GM23338 (cell line): ENCODE data around the gene FRZB. TPM values are rescaled to one million over a fixed set of nuclear protein-coding genes. Genes with fewer than 3 reads are reported as not detected.
A peak's percentile ranks its signal among the peaks of the same experiment; 100 is the strongest.
"Not testable (repeated sequence)": the region's sequence is repeated elsewhere in the genome, so short reads cannot be mapped to it uniquely, and the experiment has no call there.

Experiments used
- ATAC-seq: fragments of 200-7000 bp; cut with Tn5 transposase; 3 replicates; pipeline ENCODE4 v1.9.1; 2020
- DNase-seq: peaks from one replicate; pipeline ENCODE4 v3.0.0-alpha.2; 2015; ENCODE audit warnings: low spot score
- H2AFZ ChIP-seq: fragments of 200-600 bp; sonication (generic); 2 replicates; pipeline ENCODE4 v1.8.0; 2016; ENCODE audit warnings: antibody characterized with exemption, mild to moderate bottlenecking, moderate library complexity
- H3F3A ChIP-seq: fragments of 200-600 bp; sonication (generic); replicated peaks from 2 replicates; pipeline ENCODE4 v1.8.0; 2017; ENCODE audit warnings: antibody characterized with exemption, mixed run types, low read depth
- H3K27ac ChIP-seq: fragments of 200-600 bp; sonication (generic); 2 replicates; pipeline ENCODE4 v1.6.1; 2016; ENCODE audit warnings: low read depth
- H3K27me3 ChIP-seq: fragments of 200-600 bp; sonication (generic); 2 replicates; pipeline ENCODE4 v1.8.0; 2016; ENCODE audit warnings: mild to moderate bottlenecking, mixed run types, moderate library complexity; ENCODE audit not compliant: insufficient read depth
- H3K36me3 ChIP-seq: fragments of 200-600 bp; sonication (generic); 2 replicates; pipeline ENCODE4 v1.8.0; 2016; ENCODE audit warnings: mild to moderate bottlenecking; ENCODE audit not compliant: insufficient read depth
- H3K4me1 ChIP-seq: fragments of 200-600 bp; sonication (generic); 2 replicates; pipeline ENCODE4 v1.8.0; 2016; ENCODE audit warnings: mild to moderate bottlenecking, moderate library complexity; ENCODE audit not compliant: insufficient read depth
- H3K4me2 ChIP-seq: fragments of 200-600 bp; sonication (generic); 2 replicates; pipeline ENCODE4 v1.7.1; 2017; ENCODE audit warnings: mixed run types
- H3K4me3 ChIP-seq: fragments of 200-600 bp; sonication (generic); 2 replicates; pipeline ENCODE4 v1.6.1; 2016; ENCODE audit warnings: mixed run types
- H3K79me2 ChIP-seq: fragments of 200-600 bp; sonication (generic); replicated peaks from 2 replicates; pipeline ENCODE4 v1.8.0; 2017; ENCODE audit warnings: mild to moderate bottlenecking; ENCODE audit not compliant: insufficient read depth
- H3K9me2 ChIP-seq: fragments of 200-600 bp; sonication (generic); 2 replicates; pipeline ENCODE4 v1.8.0; 2017; ENCODE audit not compliant: insufficient read depth
- H4K20me1 ChIP-seq: fragments of 200-600 bp; sonication (generic); replicated peaks from 2 replicates; pipeline ENCODE4 v1.8.0; 2017; ENCODE audit warnings: mild to moderate bottlenecking; ENCODE audit not compliant: insufficient read depth
- H3K27ac Mint-ChIP-seq: 2 replicates; pipeline ENCODE4 v1.8.0; 2020; ENCODE audit warnings: inconsistent platforms, mild to moderate bottlenecking, moderate library complexity, mixed read lengths
- H3K27me3 Mint-ChIP-seq: 3 replicates; pipeline ENCODE4 v1.8.0; 2022; ENCODE audit warnings: low read depth, mild to moderate bottlenecking, moderate library complexity, mixed read lengths, inconsistent platforms; ENCODE audit not compliant: insufficient read depth, poor library complexity
- H3K36me3 Mint-ChIP-seq: 3 replicates; pipeline ENCODE4 v1.8.0; 2021; ENCODE audit warnings: low read depth, mild to moderate bottlenecking, inconsistent platforms, moderate library complexity, mixed read lengths
- H3K4me1 Mint-ChIP-seq: 3 replicates; pipeline ENCODE4 v1.8.0; 2020; ENCODE audit warnings: mild to moderate bottlenecking, inconsistent platforms, mixed read lengths
- H3K4me3 Mint-ChIP-seq: 3 replicates; pipeline ENCODE4 v1.8.0; 2021; ENCODE audit warnings: moderate library complexity, mild to moderate bottlenecking, inconsistent platforms, mixed read lengths
- H3K9me3 Mint-ChIP-seq: 3 replicates; pipeline ENCODE4 v1.8.0; 2020; ENCODE audit warnings: moderate library complexity, mild to moderate bottlenecking, inconsistent platforms, mixed read lengths
- polyA plus RNA-seq: library from polyadenylated mRNA; unstranded; fragments of >200 nt; fragmentation: Nextera tagmentation; extraction: Ambion mirVana; gene quantifications from 2 replicates; pipeline ENCODE4 v1.2.1, GENCODE V29; 2016
- total RNA-seq: library from RNA; depleted of rRNA; stranded (reverse); fragments of >200 nt; shearing (Covaris generic); gene quantifications from 2 replicates; pipeline ENCODE4 v1.2.3, GENCODE V29; 2014
- TF ChIP-seq, protein P1 (sequence below): IDR thresholded peaks from one replicate; pipeline ENCODE4 v1.6.1; 2018; ENCODE audit warnings: antibody characterized with exemption; ENCODE audit not compliant: unreplicated experiment
- TF ChIP-seq, protein P2 (sequence below), 2 experiments: fragments of 200-600 bp in 1 of 2; sonication (generic) in 1 of 2; conservative IDR thresholded peaks; 2 replicates each; pipeline versions ENCODE4 v1.5.1 to v1.6.1; 2016 to 2017; ENCODE audit warnings: antibody characterized with exemption in 2 of 2, low read depth in 2 of 2, mild to moderate bottlenecking in 2 of 2, moderate library complexity in 1 of 2

The FRZB gene
- total and polyA plus RNA-seq, 2 experiments from 2014 or later, result 0.52 to 1.2 TPM

DNA sequence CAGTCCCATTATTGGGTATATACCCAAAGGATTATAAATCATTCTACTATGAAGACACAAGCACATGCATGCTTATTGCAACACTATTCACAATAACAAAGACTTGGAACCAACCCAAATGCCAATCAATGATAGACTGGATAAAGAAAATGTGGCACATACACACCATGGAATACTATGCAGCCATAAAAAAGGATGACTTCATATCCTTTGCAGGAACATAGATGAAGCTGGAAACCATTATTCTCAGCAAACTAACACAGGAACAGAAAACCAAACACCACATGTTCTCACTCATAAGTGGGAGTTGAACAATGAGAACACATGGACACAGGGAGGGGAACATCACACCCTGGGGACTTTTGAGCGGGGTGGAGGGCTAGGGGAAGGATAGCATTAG, 13.7 kb upstream of the FRZB start:
- not testable (repeated sequence) for H4K20me1 ChIP-seq, H3K4me3 Mint-ChIP-seq, H3K9me2 ChIP-seq, H3K27ac ChIP-seq, H3K27me3 ChIP-seq, H3K4me2 ChIP-seq, DNase-seq, H3K27me3 Mint-ChIP-seq, H3K4me3 ChIP-seq, H3K36me3 ChIP-seq, H3K36me3 Mint-ChIP-seq, H3K79me2 ChIP-seq, H2AFZ ChIP-seq, H3K27ac Mint-ChIP-seq, H3K4me1 Mint-ChIP-seq, H3K4me1 ChIP-seq, H3F3A ChIP-seq, ATAC-seq
- peaks cover 13% of the 10 kb centered on the region; the same call in 2 of the 3 replicates for H3K9me3 Mint-ChIP-seq

DNA sequence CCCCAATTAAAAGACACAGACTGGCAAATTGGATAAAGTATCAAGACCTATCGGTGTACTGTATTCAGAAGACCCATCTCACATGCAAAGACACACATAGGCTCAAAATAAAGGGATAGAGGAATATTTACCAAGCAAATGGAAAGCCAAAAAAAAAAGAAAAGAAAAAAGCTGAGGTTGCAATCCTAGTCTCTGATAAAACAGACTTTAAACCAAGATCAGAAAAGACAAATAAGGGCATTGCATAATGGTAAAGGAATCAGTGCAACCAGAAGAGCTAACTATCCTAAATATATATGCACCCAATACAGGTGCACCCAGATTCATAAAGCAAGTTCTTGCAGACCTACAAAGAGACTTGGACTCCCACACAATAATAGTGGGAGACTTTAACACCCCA, 10.2 kb upstream of the FRZB start:
- not testable (repeated sequence) for H3F3A ChIP-seq, H3K4me1 ChIP-seq, H3K27me3 Mint-ChIP-seq, H3K79me2 ChIP-seq, H3K4me3 Mint-ChIP-seq, H3K27me3 ChIP-seq, H3K36me3 ChIP-seq, H2AFZ ChIP-seq, H3K9me2 ChIP-seq, H3K4me1 Mint-ChIP-seq, H3K27ac ChIP-seq, H3K4me3 ChIP-seq, DNase-seq, H4K20me1 ChIP-seq, H3K4me2 ChIP-seq, ATAC-seq, H3K36me3 Mint-ChIP-seq, H3K27ac Mint-ChIP-seq
- peaks cover 20% of the 10 kb centered on the region; the same call in 2 of the 3 replicates for H3K9me3 Mint-ChIP-seq

DNA sequence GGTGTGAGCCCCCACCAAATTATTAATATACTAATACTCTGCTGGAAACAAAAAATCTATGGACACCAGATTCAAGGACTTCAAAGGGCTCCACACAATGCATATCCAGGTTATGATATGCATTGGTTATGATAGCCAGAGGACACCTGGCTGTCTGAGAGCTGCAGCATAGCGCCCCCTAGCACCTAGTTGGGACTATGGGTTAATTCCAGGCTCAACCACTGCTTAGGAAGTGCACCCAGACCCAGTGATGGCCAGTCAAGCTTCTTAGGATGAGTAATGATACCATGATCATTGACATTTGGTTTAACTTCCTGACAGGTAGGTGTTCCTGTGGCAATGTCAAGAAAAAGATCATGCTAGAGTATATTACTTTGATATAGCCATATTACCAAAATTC, 3.8 kb upstream of the FRZB start:
- Histone ChIP-seq H3K9me2 (no peaks in the 10 kb centered on the region), H3K4me2 (no peak overlapping the region), H3K27ac (no peak overlapping the region), H3F3A (0 out of 2 replicates have a peak, but pooled peaks cover 4% of the 10 kb centered on the region), H3K36me3 (no peaks in the 10 kb centered on the region), H3K4me1 (peaks cover 14% of the 10 kb centered on the region), H3K79me2 (no peaks in the 10 kb centered on the region), H3K4me3 (no peak overlapping the region), H3K27me3 (peaks cover 28% of the 10 kb centered on the region), H4K20me1 (no peaks in the 10 kb centered on the region), H2AFZ (no peak overlapping the region)
- Mint-ChIP-seq H3K9me3 (peaks cover 7% of the 10 kb centered on the region; the same call in 2 of the 3 replicates), H3K27me3 (peaks cover 26% of the 10 kb centered on the region), H3K27ac (no peak overlapping the region), H3K36me3 (no peaks in the 10 kb centered on the region; the same call in 2 of the 3 replicates), H3K4me3 (no peak overlapping the region), H3K4me1 (peaks cover 16% of the 10 kb centered on the region)
- peak; percentile 90 for DNase-seq
- TF ChIP-seq, protein P1, sequence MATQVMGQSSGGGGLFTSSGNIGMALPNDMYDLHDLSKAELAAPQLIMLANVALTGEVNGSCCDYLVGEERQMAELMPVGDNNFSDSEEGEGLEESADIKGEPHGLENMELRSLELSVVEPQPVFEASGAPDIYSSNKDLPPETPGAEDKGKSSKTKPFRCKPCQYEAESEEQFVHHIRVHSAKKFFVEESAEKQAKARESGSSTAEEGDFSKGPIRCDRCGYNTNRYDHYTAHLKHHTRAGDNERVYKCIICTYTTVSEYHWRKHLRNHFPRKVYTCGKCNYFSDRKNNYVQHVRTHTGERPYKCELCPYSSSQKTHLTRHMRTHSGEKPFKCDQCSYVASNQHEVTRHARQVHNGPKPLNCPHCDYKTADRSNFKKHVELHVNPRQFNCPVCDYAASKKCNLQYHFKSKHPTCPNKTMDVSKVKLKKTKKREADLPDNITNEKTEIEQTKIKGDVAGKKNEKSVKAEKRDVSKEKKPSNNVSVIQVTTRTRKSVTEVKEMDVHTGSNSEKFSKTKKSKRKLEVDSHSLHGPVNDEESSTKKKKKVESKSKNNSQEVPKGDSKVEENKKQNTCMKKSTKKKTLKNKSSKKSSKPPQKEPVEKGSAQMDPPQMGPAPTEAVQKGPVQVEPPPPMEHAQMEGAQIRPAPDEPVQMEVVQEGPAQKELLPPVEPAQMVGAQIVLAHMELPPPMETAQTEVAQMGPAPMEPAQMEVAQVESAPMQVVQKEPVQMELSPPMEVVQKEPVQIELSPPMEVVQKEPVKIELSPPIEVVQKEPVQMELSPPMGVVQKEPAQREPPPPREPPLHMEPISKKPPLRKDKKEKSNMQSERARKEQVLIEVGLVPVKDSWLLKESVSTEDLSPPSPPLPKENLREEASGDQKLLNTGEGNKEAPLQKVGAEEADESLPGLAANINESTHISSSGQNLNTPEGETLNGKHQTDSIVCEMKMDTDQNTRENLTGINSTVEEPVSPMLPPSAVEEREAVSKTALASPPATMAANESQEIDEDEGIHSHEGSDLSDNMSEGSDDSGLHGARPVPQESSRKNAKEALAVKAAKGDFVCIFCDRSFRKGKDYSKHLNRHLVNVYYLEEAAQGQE, result no peak
- TF ChIP-seq, protein P2, sequence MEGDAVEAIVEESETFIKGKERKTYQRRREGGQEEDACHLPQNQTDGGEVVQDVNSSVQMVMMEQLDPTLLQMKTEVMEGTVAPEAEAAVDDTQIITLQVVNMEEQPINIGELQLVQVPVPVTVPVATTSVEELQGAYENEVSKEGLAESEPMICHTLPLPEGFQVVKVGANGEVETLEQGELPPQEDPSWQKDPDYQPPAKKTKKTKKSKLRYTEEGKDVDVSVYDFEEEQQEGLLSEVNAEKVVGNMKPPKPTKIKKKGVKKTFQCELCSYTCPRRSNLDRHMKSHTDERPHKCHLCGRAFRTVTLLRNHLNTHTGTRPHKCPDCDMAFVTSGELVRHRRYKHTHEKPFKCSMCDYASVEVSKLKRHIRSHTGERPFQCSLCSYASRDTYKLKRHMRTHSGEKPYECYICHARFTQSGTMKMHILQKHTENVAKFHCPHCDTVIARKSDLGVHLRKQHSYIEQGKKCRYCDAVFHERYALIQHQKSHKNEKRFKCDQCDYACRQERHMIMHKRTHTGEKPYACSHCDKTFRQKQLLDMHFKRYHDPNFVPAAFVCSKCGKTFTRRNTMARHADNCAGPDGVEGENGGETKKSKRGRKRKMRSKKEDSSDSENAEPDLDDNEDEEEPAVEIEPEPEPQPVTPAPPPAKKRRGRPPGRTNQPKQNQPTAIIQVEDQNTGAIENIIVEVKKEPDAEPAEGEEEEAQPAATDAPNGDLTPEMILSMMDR (conservative IDR thresholded peaks at IDR 0.05; ENCODE audit: low read depth in 2 of 2), result peak; percentile 97
- ATAC-seq, result peak; percentile 26
